Endodermal cell (in vitro differentiated cells): ENCODE data around the gene LAMTOR4. TPM values are rescaled to one million over a fixed set of nuclear protein-coding genes. Genes with fewer than 3 reads are reported as not detected.
"Not testable (repeated sequence)": the region's sequence is repeated elsewhere in the genome, so short reads cannot be mapped to it uniquely, and the experiment has no call there.

Source experiments
- DNase-seq: peaks from one replicate; pipeline ENCODE4 v3.0.0-alpha.2; 2017
- H3K27ac ChIP-seq: 2 replicates; pipeline ENCODE4 v1.5.1; 2013; ENCODE audit warnings: mild to moderate bottlenecking, low read depth, low read length, moderate library complexity
- H3K27me3 ChIP-seq: 2 replicates; pipeline ENCODE4 v1.6.1; 2013; ENCODE audit warnings: mild to moderate bottlenecking, low read length, moderate library complexity; ENCODE audit not compliant: insufficient read depth, control insufficient read depth, poor library complexity, severe bottlenecking
- H3K36me3 ChIP-seq: 2 replicates; pipeline ENCODE4 v1.7.0; 2013; ENCODE audit warnings: mild to moderate bottlenecking, low read length, moderate library complexity; ENCODE audit not compliant: control insufficient read depth, insufficient read depth
- H3K4me1 ChIP-seq: one replicate; pipeline ENCODE4 v1.7.0; 2013; ENCODE audit warnings: low read length; ENCODE audit not compliant: control insufficient read depth, insufficient read depth
- H3K4me3 ChIP-seq: 2 replicates; pipeline ENCODE4 v1.5.1; 2013; ENCODE audit warnings: mild to moderate bottlenecking, low read length, moderate library complexity
- H3K9ac ChIP-seq: 2 replicates; pipeline ENCODE4 v1.6.1; 2013; ENCODE audit warnings: mild to moderate bottlenecking, low read length, moderate library complexity; ENCODE audit not compliant: poor library complexity, severe bottlenecking; ENCODE audit errors: extremely low read depth
- H3K9me3 ChIP-seq: 2 replicates; pipeline ENCODE4 v1.6.1; 2013; ENCODE audit warnings: mild to moderate bottlenecking, low read length, moderate library complexity; ENCODE audit not compliant: control insufficient read depth
- H3K27ac Mint-ChIP-seq: 2 replicates; pipeline ENCODE4 v1.8.0; 2020; ENCODE audit warnings: mixed read lengths
- H3K27me3 Mint-ChIP-seq: 2 replicates; pipeline ENCODE4 v1.8.0; 2021; ENCODE audit warnings: mild to moderate bottlenecking, mixed read lengths; ENCODE audit not compliant: insufficient read depth
- H3K36me3 Mint-ChIP-seq: 2 replicates; pipeline ENCODE4 v1.8.0; 2020; ENCODE audit warnings: low read depth, mixed read lengths
- H3K4me1 Mint-ChIP-seq: 2 replicates; pipeline ENCODE4 v1.8.0; 2020; ENCODE audit warnings: mixed read lengths
- H3K4me3 Mint-ChIP-seq: 2 replicates; pipeline ENCODE4 v1.8.0; 2020; ENCODE audit warnings: mild to moderate bottlenecking, moderate library complexity, mixed read lengths
- H3K9me3 Mint-ChIP-seq: 2 replicates; pipeline ENCODE4 v1.8.0; 2020; ENCODE audit warnings: mild to moderate bottlenecking, mixed read lengths
- CTCF ChIP-seq: fragments of 200-600 bp; sonication (generic); conservative IDR thresholded peaks from 2 replicates; pipeline ENCODE4 v1.5.0; 2021; ENCODE audit warnings: antibody characterized with exemption, mild to moderate bottlenecking
- WGBS, 2 experiments: methylation state at CpG; one replicate each; pipeline versions ENCODE4 v1.1.5 to v1.1.7; 2013; ENCODE audit warnings: missing lambda C conversion rate in 2 of 2, mixed read lengths in 1 of 2; ENCODE audit not compliant: insufficient coverage in 1 of 2, insufficient read length in 1 of 2; 5-methylcytosine and 5-hydroxymethylcytosine counted together
- total RNA-seq, 2 donors: library from RNA; stranded (reverse); fragmentation: NEBNext Ultra II Directional in 1 of 2; extraction: Animal tissue kit (Norgen Biotek cat#: 25700) in 1 of 2; gene quantifications; 2 replicates in 1 of 2; 3 replicates in 1 of 2; pipeline ENCODE4 v1.2.1, GENCODE V29; 2021

Gene LAMTOR4
- total RNA-seq, 2 donors from 2014 or later = 155 to 188 TPM

DNA sequence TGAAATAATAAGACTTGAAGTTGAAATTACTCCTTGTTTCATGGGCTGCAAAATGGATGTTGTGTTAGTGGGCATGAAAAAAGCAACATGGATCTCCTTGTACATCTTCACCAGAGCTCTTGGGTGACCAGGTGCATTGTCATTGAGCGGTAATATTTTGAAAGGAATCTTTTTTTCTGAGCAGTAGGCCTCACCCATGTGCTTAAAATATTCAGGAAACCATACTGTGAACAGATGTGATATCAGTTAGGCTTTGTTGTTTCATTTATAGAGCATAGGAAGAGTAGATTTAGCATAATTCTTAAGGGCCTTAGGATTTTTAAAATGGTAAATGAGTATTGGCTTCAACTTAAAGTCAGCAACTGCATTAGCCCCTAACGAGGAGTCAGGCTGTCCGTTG, 44.3 kb downstream of the LAMTOR4 start:
- Mint-ChIP-seq H3K27ac (no peak overlapping the region), H3K4me3 (no peak overlapping the region), H3K4me1 (no peaks in the 10 kb centered on the region), H3K9me3 (no peaks in the 10 kb centered on the region), H3K27me3 (peaks cover 38% of the 10 kb centered on the region), H3K36me3 (no peaks in the 10 kb centered on the region)
- no peaks in the 10 kb centered on the region for H3K9me3 ChIP-seq
- H3K9ac ChIP-seq = no peak overlapping the region
- no peak for DNase-seq
- no peak overlapping the region for H3K4me3 ChIP-seq
- no peak overlapping the region for H3K27ac ChIP-seq
- H3K27me3 ChIP-seq = peaks cover 5% of the 10 kb centered on the region
- no peak for TF ChIP-seq CTCF
- H3K4me1 ChIP-seq = no peaks in the 10 kb centered on the region
- no peaks in the 10 kb centered on the region for H3K36me3 ChIP-seq
- 70 to 80% methylated on average over 2 to 3 of the region's 3 CpGs for WGBS, 2 experiments

DNA sequence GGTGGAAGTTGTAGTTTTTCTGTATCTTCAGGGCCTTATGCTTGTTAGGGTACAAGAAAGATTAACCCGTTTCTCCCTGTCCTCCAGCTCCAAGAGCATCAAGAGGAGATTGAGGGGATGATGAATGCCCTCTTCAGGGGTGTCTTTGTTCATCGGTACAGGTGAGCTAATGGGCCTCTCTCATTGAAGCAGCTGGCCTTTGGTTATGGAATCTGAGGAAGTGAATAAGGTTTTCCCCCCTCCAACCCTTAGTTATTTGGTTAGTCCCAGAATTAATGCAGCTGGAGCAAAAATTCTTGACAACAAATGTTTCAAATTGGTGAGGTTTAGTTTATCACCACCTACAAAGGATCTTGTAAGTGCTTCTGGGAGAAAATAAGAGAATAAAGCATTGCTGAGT, 46.5 kb downstream of the LAMTOR4 start:
- H3K36me3 ChIP-seq = no peaks in the 10 kb centered on the region
- peaks cover 45% of the 10 kb centered on the region for H3K27me3 Mint-ChIP-seq
- H3K4me1 ChIP-seq = no peaks in the 10 kb centered on the region
- no peak overlapping the region for H3K4me3 Mint-ChIP-seq
- no peaks in the 10 kb centered on the region for H3K9me3 ChIP-seq
- no peaks in the 10 kb centered on the region for H3K9me3 Mint-ChIP-seq
- H3K27ac ChIP-seq = no peak overlapping the region
- no peak for DNase-seq
- WGBS, 2 experiments = 85% methylated on average over 2 of the region's 2 CpGs; no CpG with 5 or more reads in 1 of the 2 experiments
- H3K4me3 ChIP-seq = no peak overlapping the region
- no peaks in the 10 kb centered on the region for H3K36me3 Mint-ChIP-seq
- no peak overlapping the region for H3K9ac ChIP-seq
- peaks cover 5% of the 10 kb centered on the region for H3K27me3 ChIP-seq
- no peak overlapping the region for H3K27ac Mint-ChIP-seq
- peaks cover 3% of the 10 kb centered on the region for H3K4me1 Mint-ChIP-seq
- no peak for TF ChIP-seq CTCF

GRCh38 chr7:100195901-100196322, 47.2 kb downstream of the LAMTOR4 start:
- H3K27me3 ChIP-seq, H3K4me3 Mint-ChIP-seq, H3K9me3 ChIP-seq, H3K4me3 ChIP-seq, H3K36me3 Mint-ChIP-seq, H3K36me3 ChIP-seq, H3K9me3 Mint-ChIP-seq, DNase-seq, H3K9ac ChIP-seq, H3K27ac Mint-ChIP-seq, H3K27ac ChIP-seq, H3K4me1 ChIP-seq: not testable (repeated sequence)
- H3K27me3 Mint-ChIP-seq = peaks cover 51% of the 10 kb centered on the region
- peaks cover 10% of the 10 kb centered on the region for H3K4me1 Mint-ChIP-seq
- WGBS, 2 experiments = 93 to 98% methylated on average over 3 to 6 of the region's 6 CpGs

DNA sequence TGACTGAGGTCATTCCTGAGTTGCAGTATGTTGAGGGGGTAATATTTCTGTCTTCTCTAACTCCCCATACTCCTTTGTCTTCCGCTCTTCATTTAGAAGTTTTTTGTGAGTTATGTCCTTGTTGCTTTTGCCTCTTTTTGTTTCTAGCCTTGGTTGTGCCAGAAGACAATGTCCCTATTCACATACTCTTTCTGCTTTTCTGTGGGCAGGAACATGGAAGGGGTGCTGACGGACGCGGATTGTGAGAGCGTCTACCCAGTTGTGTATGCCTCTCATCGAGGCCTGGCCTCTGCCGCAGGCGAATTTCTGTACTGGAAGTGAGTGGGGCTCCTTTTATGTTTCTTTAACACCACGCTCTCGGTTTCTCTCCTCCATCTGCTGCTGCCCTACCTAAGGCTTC, 49.5 kb downstream of the LAMTOR4 start:
- Mint-ChIP-seq H3K27me3 (peaks cover 54% of the 10 kb centered on the region), H3K4me3 (no peak overlapping the region), H3K9me3 (no peaks in the 10 kb centered on the region), H3K4me1 (peaks cover 23% of the 10 kb centered on the region), H3K27ac (no peak overlapping the region), H3K36me3 (no peaks in the 10 kb centered on the region)
- Histone ChIP-seq H3K36me3 (no peaks in the 10 kb centered on the region), H3K4me1 (no peaks in the 10 kb centered on the region), H3K4me3 (no peak overlapping the region), H3K27me3 (peaks cover 5% of the 10 kb centered on the region), H3K9me3 (no peaks in the 10 kb centered on the region), H3K27ac (no peak overlapping the region), H3K9ac (no peak overlapping the region)
- WGBS, 2 experiments = 86 to 94% methylated on average over 8 to 9 of the region's 10 CpGs
- no peak for TF ChIP-seq CTCF
- no peak for DNase-seq
